Mesothelial cell of epicardium (in vitro differentiated cells): Measurements from ENCODE around the gene TICAM1. TPM values are rescaled to one million over a fixed set of nuclear protein-coding genes. Genes with fewer than 3 reads are reported as not detected.
A peak's percentile ranks its signal among the peaks of the same experiment; 100 is the strongest.

Source experiments
- DNase-seq, 2 experiments: peaks; one replicate each; pipeline ENCODE4 v3.0.0; 2021; ENCODE audit warnings: low spot score in 2 of 2; ENCODE audit not compliant: unreplicated experiment in 2 of 2
- H3K27ac Mint-ChIP-seq: 2 replicates; pipeline ENCODE4 v1.8.0; 2021; ENCODE audit warnings: mixed read lengths
- H3K27me3 Mint-ChIP-seq: 2 replicates; pipeline ENCODE4 v1.8.0; 2021; ENCODE audit warnings: low read depth, mixed read lengths
- H3K36me3 Mint-ChIP-seq: 2 replicates; pipeline ENCODE4 v1.8.0; 2021; ENCODE audit warnings: mixed read lengths
- H3K4me1 Mint-ChIP-seq: 2 replicates; pipeline ENCODE4 v1.8.0; 2021; ENCODE audit warnings: mixed read lengths
- H3K4me3 Mint-ChIP-seq: 2 replicates; pipeline ENCODE4 v1.8.0; 2021; ENCODE audit warnings: mild to moderate bottlenecking, moderate library complexity, mixed read lengths
- H3K9me3 Mint-ChIP-seq: 2 replicates; pipeline ENCODE4 v1.8.0; 2021; ENCODE audit warnings: mixed read lengths
- total RNA-seq: library from RNA; stranded (reverse); gene quantifications from 3 replicates; pipeline ENCODE4 v1.2.1, GENCODE V29; 2021
- TF ChIP-seq, protein P1 (sequence below): fragments of 200-600 bp; sonication (generic); IDR thresholded peaks from one replicate; pipeline ENCODE4 v1.5.0; 2021; ENCODE audit warnings: antibody characterized with exemption; ENCODE audit not compliant: unreplicated experiment

TICAM1 gene
- total RNA-seq, 1 donor from 2014 or later: 7.6 TPM

DNA sequence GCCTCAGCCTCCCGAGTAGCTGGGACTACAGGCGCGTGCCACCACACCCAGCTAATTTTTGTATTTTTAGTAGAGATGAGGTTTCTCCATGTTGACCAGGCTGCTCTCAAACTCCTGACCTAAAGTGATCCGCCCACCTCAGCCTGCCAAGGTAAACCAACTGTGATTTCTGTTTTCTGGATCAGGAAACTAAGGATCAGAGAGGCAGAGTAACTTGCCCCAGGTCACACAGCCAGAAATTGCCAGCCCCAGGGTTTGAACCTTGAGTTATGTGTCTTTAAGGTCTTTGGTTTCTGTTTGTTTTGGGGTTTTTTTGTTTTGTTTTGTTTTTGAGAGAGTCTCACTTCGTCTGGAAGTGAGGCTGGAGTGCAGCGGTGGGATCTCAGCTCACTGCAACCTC lies 40.2 kb upstream of the TICAM1 start:
- Mint-ChIP-seq H3K9me3 (no peaks in the 10 kb centered on the region), H3K4me1 (peaks cover 1% of the 10 kb centered on the region), H3K4me3 (no peak overlapping the region), H3K27ac (no peak overlapping the region), H3K36me3 (no peaks in the 10 kb centered on the region), H3K27me3 (no peaks in the 10 kb centered on the region)
- TF ChIP-seq, protein P1, sequence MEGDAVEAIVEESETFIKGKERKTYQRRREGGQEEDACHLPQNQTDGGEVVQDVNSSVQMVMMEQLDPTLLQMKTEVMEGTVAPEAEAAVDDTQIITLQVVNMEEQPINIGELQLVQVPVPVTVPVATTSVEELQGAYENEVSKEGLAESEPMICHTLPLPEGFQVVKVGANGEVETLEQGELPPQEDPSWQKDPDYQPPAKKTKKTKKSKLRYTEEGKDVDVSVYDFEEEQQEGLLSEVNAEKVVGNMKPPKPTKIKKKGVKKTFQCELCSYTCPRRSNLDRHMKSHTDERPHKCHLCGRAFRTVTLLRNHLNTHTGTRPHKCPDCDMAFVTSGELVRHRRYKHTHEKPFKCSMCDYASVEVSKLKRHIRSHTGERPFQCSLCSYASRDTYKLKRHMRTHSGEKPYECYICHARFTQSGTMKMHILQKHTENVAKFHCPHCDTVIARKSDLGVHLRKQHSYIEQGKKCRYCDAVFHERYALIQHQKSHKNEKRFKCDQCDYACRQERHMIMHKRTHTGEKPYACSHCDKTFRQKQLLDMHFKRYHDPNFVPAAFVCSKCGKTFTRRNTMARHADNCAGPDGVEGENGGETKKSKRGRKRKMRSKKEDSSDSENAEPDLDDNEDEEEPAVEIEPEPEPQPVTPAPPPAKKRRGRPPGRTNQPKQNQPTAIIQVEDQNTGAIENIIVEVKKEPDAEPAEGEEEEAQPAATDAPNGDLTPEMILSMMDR: no peak
- no peak for DNase-seq

DNA sequence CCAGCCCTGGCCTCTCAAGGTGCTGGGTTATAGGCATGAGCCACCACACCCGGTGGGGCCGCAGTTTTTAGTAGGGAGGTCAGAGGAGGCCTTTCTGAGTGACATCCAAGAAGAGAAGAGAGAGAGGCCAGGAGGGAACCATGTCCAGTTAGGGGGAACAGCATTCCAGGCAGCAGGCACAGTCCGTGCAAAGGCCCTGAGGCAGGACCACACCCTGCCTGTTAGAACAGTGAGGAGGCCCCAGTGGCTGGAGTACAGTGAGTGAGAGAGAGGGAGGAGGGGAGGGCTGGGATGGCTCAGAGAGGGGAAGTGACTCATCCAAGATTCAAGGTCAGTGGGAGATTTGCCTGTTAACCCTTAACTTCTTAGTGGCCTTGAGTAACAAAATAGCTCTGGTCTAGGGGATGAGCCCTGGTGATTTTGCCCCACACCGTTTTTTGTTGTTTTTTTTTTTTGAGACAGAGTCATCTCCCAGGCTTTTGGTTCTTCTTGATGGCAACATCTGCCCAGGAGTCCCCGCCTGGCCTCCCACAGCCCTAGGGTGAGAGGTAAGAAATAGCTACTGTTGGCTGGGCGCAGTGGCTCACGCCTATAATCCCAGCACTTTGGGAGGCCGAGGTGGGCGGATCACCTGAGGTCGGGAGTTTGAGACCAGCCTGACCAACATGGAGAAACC lies 38.7 kb upstream of the TICAM1 start:
- no peak overlapping the region for H3K27ac Mint-ChIP-seq
- no peaks in the 10 kb centered on the region for H3K9me3 Mint-ChIP-seq
- TF ChIP-seq, protein P1: no peak
- no peak overlapping the region for H3K4me3 Mint-ChIP-seq
- no peaks in the 10 kb centered on the region for H3K36me3 Mint-ChIP-seq
- DNase-seq: no peak
- peaks cover 6% of the 10 kb centered on the region for H3K4me1 Mint-ChIP-seq
- no peaks in the 10 kb centered on the region for H3K27me3 Mint-ChIP-seq

DNA sequence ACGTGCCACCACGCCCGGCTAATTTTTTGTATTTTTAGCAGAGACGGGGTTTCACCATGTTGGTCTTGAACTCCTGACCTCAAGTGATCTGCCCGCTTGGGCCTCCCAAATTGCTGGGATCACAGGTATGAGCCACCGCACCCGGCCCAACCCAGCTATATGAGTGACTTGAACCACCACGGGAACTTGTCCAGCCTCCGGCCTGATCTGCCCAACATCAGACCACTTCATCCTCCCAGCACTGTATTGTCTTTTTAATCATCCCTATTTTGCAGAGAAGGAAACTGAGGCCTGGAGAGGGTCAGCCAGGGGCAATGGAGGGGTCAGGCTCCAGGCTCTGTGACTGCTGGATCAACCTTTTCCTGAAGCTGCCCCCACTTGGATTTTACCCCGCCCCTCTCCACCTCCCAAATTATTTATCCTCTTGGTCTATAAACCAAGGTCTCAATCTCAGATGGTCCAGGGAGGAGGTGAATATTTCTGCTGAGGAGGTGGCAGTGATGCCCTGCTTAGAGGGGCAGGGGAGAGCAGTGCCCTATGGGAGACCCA lies 36.8 kb upstream of the TICAM1 start:
- Mint-ChIP-seq H3K4me1 (peaks cover 6% of the 10 kb centered on the region), H3K27ac (peak overlapping the region; percentile 21), H3K27me3 (no peaks in the 10 kb centered on the region), H3K9me3 (no peaks in the 10 kb centered on the region), H3K36me3 (no peaks in the 10 kb centered on the region), H3K4me3 (peak overlapping the region; percentile 85)
- TF ChIP-seq, protein P1: no peak
- no peak for DNase-seq

DNA sequence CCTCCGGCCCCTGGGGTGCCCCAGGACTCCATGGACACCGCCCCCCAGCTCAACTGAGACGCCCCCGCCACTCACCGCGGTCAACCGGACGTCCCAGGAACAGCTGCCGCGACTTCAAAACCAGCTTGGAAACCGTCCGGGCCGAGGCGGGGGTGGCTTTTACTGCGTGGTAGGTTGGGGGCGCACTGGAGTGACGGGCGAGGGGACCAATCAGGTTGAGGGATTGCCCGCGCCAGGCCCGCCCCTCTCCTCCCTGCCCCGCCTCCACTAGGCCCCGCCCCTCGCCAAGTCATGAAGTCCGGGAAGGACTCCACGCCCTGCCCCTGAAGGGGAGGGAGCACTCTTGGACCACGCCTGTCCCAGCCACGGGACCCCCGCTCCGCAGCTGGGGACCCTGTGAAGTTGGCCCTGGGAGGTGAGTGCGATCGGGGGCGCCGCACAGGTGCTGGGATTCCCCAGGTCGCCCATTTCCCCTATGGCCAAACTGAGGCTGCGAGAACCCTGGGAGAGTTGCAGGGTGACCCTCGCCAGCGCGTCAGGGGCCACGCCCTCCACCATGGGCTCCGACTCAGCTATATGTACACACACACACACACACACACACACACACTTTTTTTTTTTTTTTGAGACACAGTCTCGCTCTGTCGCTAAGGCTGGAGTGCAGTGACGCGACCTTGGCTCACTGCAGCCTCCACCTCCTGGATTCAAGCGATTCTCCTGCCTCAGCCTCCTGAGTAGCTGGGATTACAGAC lies 36.2 kb upstream of the TICAM1 start, which contains the start of gene PLIN3:
PLIN3 (minus strand) TSS at position 134 of the 752 bp plus-strand sequence. CDS start 6,273 bp downstream, outside the sequence.
- Mint-ChIP-seq H3K9me3 (no peaks in the 10 kb centered on the region), H3K4me1 (peaks cover 6% of the 10 kb centered on the region), H3K27ac (peak within 1 kb of the TSS; percentile 54), H3K27me3 (no peaks in the 10 kb centered on the region), H3K4me3 (peak within 1 kb of the TSS; percentile 85), H3K36me3 (no peaks in the 10 kb centered on the region)
- TF ChIP-seq, protein P1: no peak
- DNase-seq: peak; percentile 97 to 98

DNA sequence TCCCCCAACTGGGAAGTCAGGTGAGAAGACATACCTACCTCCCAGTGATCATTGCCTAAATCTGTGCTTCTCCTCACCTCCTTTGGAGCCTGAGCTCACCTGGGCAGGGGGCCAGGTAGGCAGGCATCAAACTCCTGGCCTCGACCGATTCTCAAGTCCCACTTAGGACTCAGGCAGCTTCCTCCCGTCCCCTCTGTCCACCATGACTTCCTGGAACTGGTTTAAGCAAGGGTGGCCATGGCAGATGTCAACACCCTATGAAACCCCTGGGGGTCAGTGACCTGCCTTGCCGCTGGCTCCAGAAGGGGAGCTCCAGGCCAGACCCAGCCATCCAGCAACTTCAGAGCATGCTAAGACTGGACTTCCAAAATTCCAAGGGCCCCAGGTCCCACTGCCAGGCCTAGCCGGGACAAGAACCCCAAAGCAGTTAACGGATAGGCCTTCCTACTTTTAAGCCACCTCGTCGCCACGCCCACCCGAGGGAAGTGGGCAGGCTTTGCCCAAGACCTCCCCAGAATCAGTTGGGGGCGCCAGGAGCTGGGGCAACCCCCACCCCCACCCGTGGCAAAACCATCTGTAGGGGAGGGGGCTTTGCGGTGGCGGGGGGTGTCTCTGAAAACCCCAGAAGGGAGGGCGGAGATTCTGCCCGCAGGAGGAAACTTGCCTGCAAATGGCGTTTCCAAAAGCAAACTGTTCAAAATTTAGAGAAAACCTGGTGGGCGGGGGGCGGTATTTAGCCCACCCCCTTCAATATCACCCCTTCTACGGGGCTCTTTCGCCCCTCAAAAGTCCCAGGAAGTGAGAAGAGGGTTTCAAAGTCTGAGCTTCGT lies 35.3 kb upstream of the TICAM1 start:
- TF ChIP-seq, protein P1: no peak
- peak in 1 of 2 experiments; percentile 58 for DNase-seq
- H3K4me3 Mint-ChIP-seq: peak overlapping the region; percentile 85
- no peaks in the 10 kb centered on the region for H3K9me3 Mint-ChIP-seq
- H3K27me3 Mint-ChIP-seq: no peaks in the 10 kb centered on the region
- H3K4me1 Mint-ChIP-seq: peaks cover 6% of the 10 kb centered on the region
- peak overlapping the region; percentile 54 for H3K27ac Mint-ChIP-seq
- peaks cover 3% of the 10 kb centered on the region for H3K36me3 Mint-ChIP-seq
